Measurements from ENCODE around the gene CAMTA1.

CAMTA1 gene

DNA sequence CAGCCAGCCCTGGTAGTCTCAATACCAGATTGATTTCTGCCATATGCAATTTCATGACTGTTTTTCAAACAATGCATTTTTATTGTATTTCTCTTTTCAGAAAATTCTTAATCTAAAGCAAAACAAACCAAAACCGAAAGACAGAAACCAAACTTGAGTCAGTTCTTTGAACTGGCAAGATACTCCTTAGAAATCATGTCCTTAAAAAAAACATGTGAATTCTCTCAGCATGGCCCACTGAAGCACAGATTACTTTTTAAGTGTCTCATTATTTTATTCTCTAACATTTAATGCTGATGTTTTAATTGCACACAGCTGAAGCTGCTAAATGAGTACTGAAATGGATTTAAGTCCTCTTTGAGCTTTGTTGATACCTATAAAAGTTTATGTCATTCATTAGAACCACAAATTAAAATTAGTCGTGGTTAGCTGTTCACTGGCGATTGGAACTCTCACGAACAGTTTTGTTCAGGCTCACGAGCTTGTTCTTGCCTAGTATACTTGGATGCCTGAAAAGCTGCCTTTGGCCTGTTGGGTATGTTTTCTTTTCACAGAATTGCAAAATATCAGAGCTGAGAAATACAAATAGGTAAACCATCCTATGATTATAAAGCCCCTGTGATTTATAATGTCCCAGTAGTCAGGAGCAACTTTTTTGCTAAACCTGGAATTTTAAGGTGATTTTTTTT, 87.5 kb downstream of the CAMTA1 start:
- ChIA-PET CTCF (no interaction called here), POLR2A (ENCODE audit: low non-redundant PET) (no interaction called here)
- no peak overlapping the region for H3K27ac ChIP-seq
- no peak for DNase-seq (ENCODE audit: low spot score)
- TF ChIP-seq, protein P1, sequence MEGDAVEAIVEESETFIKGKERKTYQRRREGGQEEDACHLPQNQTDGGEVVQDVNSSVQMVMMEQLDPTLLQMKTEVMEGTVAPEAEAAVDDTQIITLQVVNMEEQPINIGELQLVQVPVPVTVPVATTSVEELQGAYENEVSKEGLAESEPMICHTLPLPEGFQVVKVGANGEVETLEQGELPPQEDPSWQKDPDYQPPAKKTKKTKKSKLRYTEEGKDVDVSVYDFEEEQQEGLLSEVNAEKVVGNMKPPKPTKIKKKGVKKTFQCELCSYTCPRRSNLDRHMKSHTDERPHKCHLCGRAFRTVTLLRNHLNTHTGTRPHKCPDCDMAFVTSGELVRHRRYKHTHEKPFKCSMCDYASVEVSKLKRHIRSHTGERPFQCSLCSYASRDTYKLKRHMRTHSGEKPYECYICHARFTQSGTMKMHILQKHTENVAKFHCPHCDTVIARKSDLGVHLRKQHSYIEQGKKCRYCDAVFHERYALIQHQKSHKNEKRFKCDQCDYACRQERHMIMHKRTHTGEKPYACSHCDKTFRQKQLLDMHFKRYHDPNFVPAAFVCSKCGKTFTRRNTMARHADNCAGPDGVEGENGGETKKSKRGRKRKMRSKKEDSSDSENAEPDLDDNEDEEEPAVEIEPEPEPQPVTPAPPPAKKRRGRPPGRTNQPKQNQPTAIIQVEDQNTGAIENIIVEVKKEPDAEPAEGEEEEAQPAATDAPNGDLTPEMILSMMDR (conservative IDR thresholded peaks at IDR 0.05; ENCODE audit: low read depth), result no peak

DNA sequence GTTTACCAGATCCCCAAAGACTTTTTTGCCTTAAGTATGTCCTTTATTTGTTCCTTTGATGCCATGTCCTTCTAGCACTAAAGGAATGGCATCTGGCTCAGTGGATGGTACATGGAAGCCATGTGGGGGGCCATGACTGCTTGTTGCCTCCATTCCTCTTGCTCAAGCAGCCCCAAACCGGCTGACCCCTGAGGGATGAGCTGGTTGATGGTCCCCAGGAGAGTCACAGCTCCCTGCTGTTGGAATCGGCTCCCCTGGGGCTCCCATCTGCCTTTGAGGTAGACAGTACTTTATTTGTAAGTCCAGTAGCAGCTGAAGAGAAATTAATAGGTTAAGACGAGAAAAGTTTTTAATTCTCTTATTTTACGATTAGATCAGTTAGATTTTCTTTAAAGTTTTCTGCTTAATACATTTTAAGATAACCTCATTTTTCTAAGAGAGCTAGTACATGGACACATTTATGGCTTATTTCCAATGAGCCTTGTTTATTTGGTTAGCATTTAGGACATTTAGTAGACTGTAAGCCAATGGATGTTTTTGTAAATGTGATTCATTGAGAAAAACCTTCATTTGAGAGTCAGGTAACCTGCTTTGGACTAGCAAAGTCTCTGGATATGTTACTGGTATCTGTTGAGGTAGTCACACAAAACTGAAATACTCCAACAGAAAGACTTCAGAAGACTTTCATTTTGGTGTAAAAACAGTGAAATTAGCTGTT, 88.2 kb downstream of the CAMTA1 start:
- DNase-seq (ENCODE audit: low spot score), result no peak
- ChIA-PET CTCF (no interaction called here), POLR2A (ENCODE audit: low non-redundant PET) (no interaction called here)
- no peak overlapping the region for H3K27ac ChIP-seq
- TF ChIP-seq, protein P1 (conservative IDR thresholded peaks at IDR 0.05; ENCODE audit: low read depth), result no peak

DNA sequence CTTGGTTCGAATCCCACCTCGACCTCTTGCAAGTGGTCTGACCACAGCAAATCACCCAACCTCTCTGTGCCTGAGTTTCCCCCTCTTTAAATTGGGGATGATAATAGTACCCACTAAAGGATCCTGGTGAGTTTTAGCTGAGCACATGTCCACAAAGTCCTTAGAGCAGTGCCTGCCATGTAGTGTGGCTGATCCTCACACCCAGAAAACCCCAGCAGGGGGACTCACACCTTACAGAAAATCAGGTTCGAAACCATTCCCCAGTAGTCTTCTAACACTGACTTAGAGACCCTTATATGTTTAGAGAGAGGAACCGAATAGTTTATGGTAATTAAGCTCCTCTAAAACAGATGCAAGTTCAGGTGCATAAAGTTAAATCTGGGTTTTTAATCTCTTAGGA, 89.0 kb downstream of the CAMTA1 start:
- no peak overlapping the region for H3K27ac ChIP-seq
- DNase-seq (ENCODE audit: low spot score), result no peak
- POLR2A ChIA-PET (ENCODE audit: low non-redundant PET), result no interaction called here
- CTCF ChIA-PET, result no interaction called here
- TF ChIP-seq, protein P1 (conservative IDR thresholded peaks at IDR 0.05; ENCODE audit: low read depth), result no peak

DNA sequence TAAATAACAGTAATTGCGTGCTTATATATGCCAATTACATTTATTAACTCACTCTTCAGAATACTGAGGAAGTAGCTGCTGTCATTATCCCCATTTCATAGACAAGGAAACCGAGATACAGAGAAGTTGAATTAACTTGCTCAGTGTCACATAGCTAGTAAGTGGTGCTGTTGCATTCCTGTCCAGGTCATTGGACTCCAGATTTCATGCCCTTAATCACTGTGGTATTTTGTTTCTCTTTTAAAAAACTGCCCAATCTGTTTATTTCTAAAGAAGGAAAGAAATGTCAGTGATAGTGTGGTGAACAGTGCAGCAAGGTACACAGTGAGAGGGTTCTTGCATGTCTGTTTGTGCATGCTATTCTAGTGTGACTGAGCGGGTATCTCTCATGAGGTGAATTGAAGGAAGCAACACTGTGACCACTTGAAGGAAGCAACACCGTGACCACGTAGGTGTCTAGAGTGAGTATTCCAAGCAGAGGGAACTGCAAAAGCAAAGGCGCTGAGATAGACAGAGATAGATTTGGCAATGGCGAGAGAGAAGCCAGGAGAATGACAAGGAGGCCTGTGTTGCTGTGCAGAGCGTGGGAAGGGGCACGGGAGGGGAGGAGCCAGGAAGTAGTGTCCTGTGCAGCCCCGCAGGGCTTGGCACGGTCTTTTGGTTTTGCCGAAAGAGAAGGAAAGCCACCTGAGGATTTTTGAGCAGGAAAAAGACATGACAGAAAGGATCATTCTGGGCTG, 95.9 kb downstream of the CAMTA1 start:
- DNase-seq (ENCODE audit: low spot score), result no peak
- CTCF ChIA-PET, result interaction anchor here (0.6 to 1.2 kb wide), 3 partner anchors 154 to 638 kb away, joined by 3 read pairs; no protein-coding TSS in a partner anchor
- POLR2A ChIA-PET (ENCODE audit: low non-redundant PET), result interaction anchor here (0.7 kb wide), 1 partner anchor 165 kb away, joined by 6 read pairs; no protein-coding TSS in a partner anchor
- H3K27ac ChIP-seq, result no peak overlapping the region
- TF ChIP-seq, protein P1 (conservative IDR thresholded peaks at IDR 0.05; ENCODE audit: low read depth), result no peak

DNA sequence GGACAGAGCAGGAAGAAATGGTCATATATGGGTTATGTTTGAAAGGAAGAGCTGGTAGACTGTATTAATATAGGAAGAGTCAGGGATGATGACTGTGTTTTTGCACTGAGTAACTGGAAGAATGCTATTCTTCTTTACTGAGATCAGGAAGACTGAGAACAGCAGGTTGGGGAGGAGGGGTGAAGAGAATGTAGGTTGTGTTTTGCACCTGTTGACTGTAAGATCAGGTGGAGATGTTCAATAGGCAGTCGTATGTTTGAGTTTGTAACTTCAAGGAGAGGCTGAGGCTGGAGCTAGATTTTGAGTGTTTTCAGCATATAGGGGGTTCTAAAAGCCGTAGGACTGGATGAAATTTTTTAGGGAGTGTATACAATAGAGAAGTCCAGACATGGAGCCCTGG, 97.2 kb downstream of the CAMTA1 start:
- DNase-seq (ENCODE audit: low spot score), result no peak
- POLR2A ChIA-PET (ENCODE audit: low non-redundant PET), result no interaction called here
- TF ChIP-seq, protein P1 (conservative IDR thresholded peaks at IDR 0.05; ENCODE audit: low read depth), result no peak
- CTCF ChIA-PET, result interaction anchor here (0.6 to 1.2 kb wide), 2 partner anchors 136 to 155 kb away, joined by 3 read pairs; no protein-coding TSS in a partner anchor
- H3K27ac ChIP-seq, result no peak overlapping the region

DNA sequence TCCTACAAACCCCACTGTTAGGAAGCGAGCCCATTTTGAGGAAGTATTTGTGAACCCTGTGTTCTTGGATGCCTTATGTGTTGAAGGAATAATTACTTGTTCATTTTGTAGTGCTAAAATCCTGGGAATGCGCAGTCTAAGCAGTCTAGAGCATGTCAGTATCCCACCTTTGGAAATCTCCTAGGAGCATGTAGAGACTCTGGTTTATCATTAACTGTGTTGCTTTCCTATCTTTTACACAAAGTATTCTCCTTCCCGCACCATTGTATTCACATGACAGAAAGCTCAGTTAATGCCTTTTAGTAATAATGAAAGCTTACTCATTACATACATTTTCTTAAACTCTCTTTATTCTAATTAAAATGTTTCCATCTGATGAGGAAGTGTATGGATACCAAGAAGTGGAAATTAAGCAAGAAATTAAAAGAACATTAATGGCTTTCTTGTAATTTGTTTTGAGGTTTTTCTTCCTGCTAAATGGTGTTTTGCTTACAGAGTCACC, 99.4 kb downstream of the CAMTA1 start:
- no peak overlapping the region for H3K27ac ChIP-seq
- POLR2A ChIA-PET (ENCODE audit: low non-redundant PET), result no interaction called here
- DNase-seq (ENCODE audit: low spot score), result no peak
- TF ChIP-seq, protein P1 (conservative IDR thresholded peaks at IDR 0.05; ENCODE audit: low read depth), result no peak
- CTCF ChIA-PET, result interaction anchor here (0.6 to 0.7 kb wide), 2 partner anchors 164 to 186 kb away, joined by 3 to 5 read pairs; no protein-coding TSS in a partner anchor
